ENCODE results near the gene BFSP2.
"Not testable (repeated sequence)": the region's sequence is repeated elsewhere in the genome, so short reads cannot be mapped to it uniquely, and the experiment has no call there.

Gene BFSP2

DNA sequence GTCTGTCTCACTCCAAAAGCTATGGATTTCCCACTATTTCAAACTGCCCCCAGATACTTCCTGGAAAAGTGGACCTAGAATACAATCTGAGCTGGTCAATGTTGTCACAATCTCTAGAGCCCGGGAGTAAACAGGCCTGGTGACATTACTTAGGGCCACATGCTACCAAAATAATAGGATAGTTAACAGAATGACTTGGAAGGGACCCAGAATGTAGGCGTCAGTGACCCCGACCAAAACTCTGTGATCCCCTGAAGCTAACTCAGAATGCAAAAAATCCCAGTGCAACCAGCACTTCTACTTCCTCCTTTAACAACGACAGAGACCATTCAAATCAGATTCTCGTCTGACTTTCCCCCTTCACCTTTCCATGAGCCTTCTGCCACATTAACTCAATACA, 122.1 kb downstream of the BFSP2 start:
- no peak for DNase-seq (ENCODE audit: extremely low read depth, low read depth)
- TF ChIP-seq, protein P1, sequence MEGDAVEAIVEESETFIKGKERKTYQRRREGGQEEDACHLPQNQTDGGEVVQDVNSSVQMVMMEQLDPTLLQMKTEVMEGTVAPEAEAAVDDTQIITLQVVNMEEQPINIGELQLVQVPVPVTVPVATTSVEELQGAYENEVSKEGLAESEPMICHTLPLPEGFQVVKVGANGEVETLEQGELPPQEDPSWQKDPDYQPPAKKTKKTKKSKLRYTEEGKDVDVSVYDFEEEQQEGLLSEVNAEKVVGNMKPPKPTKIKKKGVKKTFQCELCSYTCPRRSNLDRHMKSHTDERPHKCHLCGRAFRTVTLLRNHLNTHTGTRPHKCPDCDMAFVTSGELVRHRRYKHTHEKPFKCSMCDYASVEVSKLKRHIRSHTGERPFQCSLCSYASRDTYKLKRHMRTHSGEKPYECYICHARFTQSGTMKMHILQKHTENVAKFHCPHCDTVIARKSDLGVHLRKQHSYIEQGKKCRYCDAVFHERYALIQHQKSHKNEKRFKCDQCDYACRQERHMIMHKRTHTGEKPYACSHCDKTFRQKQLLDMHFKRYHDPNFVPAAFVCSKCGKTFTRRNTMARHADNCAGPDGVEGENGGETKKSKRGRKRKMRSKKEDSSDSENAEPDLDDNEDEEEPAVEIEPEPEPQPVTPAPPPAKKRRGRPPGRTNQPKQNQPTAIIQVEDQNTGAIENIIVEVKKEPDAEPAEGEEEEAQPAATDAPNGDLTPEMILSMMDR (IDR thresholded peaks at IDR 0.05; ENCODE audit: low read depth, low read length), result no peak

DNA sequence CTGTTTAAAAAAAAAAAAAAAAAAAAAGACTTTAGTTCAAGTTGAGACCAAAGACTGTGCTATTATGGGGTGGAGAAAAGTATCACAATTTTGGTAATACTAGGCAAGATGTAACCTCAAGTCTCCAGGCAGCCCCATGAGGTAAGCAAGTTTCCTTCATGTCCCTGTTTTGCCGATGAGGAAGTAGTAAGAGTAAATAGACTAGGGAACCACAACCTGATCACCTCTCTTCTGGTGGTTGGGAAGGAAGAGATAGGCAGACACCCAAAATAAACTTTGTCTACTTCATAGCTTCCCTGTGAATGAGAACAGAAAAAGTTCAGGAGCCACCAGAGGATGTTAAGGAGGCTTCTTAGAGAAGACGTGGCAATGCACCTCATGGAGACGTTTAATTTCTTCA, 123.9 kb downstream of the BFSP2 start:
- not testable (repeated sequence) for DNase-seq (ENCODE audit: extremely low read depth, low read depth)

Measured in AG09319 (cell line).